ENCODE measurements around the gene GRM8.

Gene GRM8

DNA sequence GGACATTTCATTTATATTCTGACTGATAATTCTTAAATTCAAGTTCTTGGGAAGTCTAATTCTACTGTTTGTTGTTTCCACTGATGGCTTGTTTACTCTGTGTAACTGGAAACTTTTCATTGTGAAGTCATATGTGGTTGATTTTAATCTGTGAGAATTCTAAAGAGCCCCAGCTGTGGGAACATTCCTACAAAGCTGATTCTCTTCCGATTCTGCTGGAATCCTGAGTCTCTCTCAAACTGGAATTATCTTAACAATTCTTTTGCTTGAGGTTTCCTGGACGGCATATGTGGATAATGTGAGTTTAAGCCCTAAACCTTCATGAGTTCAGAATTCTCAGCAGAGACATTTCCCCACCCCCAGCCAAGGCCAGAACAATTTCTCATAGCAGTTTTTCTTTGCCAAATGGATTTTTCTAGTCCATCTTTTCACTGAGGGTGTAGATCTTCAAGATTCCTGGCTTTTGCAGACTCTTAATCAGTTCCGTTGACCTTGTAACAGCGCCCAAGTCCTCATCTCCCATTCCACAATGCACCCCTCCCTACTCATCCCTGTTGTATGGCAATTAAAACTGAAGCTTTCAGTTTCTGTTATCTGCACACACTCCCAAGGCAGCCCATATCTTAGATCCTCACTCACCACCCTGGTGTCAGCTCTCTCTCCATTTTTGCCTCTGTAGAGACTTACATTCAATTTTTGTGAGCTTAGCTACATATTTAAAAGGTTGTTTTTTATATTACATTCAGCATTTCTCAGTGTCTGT is 37.6 kb downstream of the GRM8 start:
- POLR2A ChIA-PET = no interaction called here
- DNase-seq (ENCODE audit: low read depth, low spot score) = no peak
- TF ChIP-seq, protein P1, sequence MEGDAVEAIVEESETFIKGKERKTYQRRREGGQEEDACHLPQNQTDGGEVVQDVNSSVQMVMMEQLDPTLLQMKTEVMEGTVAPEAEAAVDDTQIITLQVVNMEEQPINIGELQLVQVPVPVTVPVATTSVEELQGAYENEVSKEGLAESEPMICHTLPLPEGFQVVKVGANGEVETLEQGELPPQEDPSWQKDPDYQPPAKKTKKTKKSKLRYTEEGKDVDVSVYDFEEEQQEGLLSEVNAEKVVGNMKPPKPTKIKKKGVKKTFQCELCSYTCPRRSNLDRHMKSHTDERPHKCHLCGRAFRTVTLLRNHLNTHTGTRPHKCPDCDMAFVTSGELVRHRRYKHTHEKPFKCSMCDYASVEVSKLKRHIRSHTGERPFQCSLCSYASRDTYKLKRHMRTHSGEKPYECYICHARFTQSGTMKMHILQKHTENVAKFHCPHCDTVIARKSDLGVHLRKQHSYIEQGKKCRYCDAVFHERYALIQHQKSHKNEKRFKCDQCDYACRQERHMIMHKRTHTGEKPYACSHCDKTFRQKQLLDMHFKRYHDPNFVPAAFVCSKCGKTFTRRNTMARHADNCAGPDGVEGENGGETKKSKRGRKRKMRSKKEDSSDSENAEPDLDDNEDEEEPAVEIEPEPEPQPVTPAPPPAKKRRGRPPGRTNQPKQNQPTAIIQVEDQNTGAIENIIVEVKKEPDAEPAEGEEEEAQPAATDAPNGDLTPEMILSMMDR (IDR thresholded peaks at IDR 0.05; ENCODE audit: insufficient read depth, low read length, missing control alignments) = no peak
- no peak overlapping the region for H3K4me3 ChIP-seq (ENCODE audit: low read depth, low read length)
- CTCF ChIA-PET = no interaction called here

DNA sequence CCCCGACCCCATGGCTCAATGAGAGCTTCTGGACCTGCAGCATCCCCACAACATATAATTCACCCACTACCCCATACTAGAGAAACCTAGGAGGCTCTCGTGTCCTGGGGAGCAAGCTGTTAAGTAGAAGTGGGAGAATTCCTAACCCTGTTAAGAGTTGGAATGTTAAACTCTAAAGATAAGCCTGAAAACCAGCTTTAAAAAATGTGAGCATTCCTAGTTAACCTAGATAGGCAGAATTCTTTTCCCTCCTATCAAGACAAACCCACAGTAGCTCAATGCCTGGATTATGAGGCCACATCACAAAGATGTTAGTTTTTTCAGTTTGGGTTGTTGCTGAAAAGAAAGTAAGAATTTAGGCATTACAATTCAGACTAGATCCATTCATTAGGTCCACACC is 42.9 kb downstream of the GRM8 start:
- no peak overlapping the region for H3K4me3 ChIP-seq (ENCODE audit: low read depth, low read length)
- no peak for DNase-seq (ENCODE audit: low read depth, low spot score)
- POLR2A ChIA-PET = no interaction called here
- TF ChIP-seq, protein P1 (IDR thresholded peaks at IDR 0.05; ENCODE audit: insufficient read depth, low read length, missing control alignments) = no peak
- CTCF ChIA-PET = no interaction called here

GRCh38 chr7:127208860-127209259 is 43.9 kb downstream of the GRM8 start:
- TF ChIP-seq, protein P1 (IDR thresholded peaks at IDR 0.05; ENCODE audit: insufficient read depth, low read length, missing control alignments) = no peak
- DNase-seq (ENCODE audit: low read depth, low spot score) = no peak
- POLR2A ChIA-PET = no interaction called here
- no peak overlapping the region for H3K4me3 ChIP-seq (ENCODE audit: low read depth, low read length)
- CTCF ChIA-PET = no interaction called here

GRCh38 chr7:127208351-127208750 is 44.4 kb downstream of the GRM8 start:
- CTCF ChIA-PET = no interaction called here
- TF ChIP-seq, protein P1 (IDR thresholded peaks at IDR 0.05; ENCODE audit: insufficient read depth, low read length, missing control alignments) = no peak
- no peak for DNase-seq (ENCODE audit: low read depth, low spot score)
- H3K4me3 ChIP-seq (ENCODE audit: low read depth, low read length) = no peak overlapping the region
- POLR2A ChIA-PET = no interaction called here

- H3K4me3 ChIP-seq (ENCODE audit: low read depth, low read length) = no peak overlapping the region
- POLR2A ChIA-PET = no interaction called here
- CTCF ChIA-PET = no interaction called here
- DNase-seq (ENCODE audit: low read depth, low spot score) = no peak
- TF ChIP-seq, protein P1 (IDR thresholded peaks at IDR 0.05; ENCODE audit: insufficient read depth, low read length, missing control alignments) = no peak
Observed at GRCh38 chr7:127207806-127208205, 44.9 kb downstream of the GRM8 start.

DNA sequence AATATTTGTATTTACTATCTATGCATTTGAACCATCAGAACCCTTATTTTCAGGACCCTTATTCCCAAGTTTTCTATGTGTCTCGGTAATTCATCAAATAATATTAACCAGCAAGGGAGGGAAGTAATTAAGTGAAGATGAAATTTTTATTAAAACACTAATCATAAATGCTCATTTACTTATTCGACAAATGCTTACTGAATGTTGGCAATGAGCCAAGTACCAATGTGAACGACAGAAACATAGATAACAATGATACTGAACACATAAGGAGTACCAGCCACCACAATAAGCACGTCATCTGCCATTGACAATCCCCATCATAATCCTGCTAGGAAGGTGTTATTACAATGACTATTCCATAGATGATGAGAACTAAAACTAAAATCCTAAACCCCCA is 45.5 kb downstream of the GRM8 start:
- no peak for DNase-seq (ENCODE audit: low read depth, low spot score)
- ChIA-PET POLR2A (no interaction called here), CTCF (no interaction called here)
- no peak overlapping the region for H3K4me3 ChIP-seq (ENCODE audit: low read depth, low read length)
- TF ChIP-seq, protein P1 (IDR thresholded peaks at IDR 0.05; ENCODE audit: insufficient read depth, low read length, missing control alignments) = no peak

All from AG04449 (cell line).